NCI-H1417 (cell line): ENCODE measurements around the gene HOATZ.

ENCODE experiments used
- DNase-seq, 3 experiments: peaks; one replicate each; lab custom pipeline; 2025; lab: John Stamatoyannopoulos, UW

The HOATZ gene

GRCh38 chr11:111549196-111549868, 34.8 kb downstream of the HOATZ start:
- DNase-seq: peak in 1 of 3 experiments; percentile 25

- no peak for DNase-seq
These were observed 35.3 kb downstream of the HOATZ start for GRCh38 chr11:111549869-111550203.

- DNase-seq: no peak
These were observed 35.7 kb downstream of the HOATZ start for GRCh38 chr11:111550258-111550657.

- no peak for DNase-seq
These were observed 40.0 kb downstream of the HOATZ start for GRCh38 chr11:111554532-111554931.

GRCh38 chr11:111555255-111555654, 40.7 kb downstream of the HOATZ start:
- no peak for DNase-seq

- no peak for DNase-seq
These were observed 43.0 kb downstream of the HOATZ start for GRCh38 chr11:111557425-111558111.

GRCh38 chr11:111559800-111560464, 45.4 kb downstream of the HOATZ start:
- DNase-seq: no peak

GRCh38 chr11:111560800-111561199, 46.2 kb downstream of the HOATZ start:
- no peak for DNase-seq

GRCh38 chr11:111561306-111561705, 46.7 kb downstream of the HOATZ start:
- no peak for DNase-seq

- no peak for DNase-seq
These were observed 47.3 kb downstream of the HOATZ start for GRCh38 chr11:111561791-111562325.

- no peak for DNase-seq
These were observed 48.3 kb downstream of the HOATZ start for GRCh38 chr11:111562692-111563389.

GRCh38 chr11:111565114-111565720, 50.6 kb downstream of the HOATZ start:
- peak; percentile 68 to 86 (median 76) for DNase-seq

GRCh38 chr11:111566324-111566723, 51.7 kb downstream of the HOATZ start:
- peak in 2 of 3 experiments; percentile 28 to 55 for DNase-seq

- DNase-seq: no peak
These were observed 54.9 kb downstream of the HOATZ start for GRCh38 chr11:111569476-111569875.

GRCh38 chr11:111570796-111571195, 56.2 kb downstream of the HOATZ start:
- no peak for DNase-seq

GRCh38 chr11:111571829-111572501, 57.4 kb downstream of the HOATZ start:
- no peak for DNase-seq

GRCh38 chr11:111572581-111572980, 58.0 kb downstream of the HOATZ start:
- DNase-seq: no peak

GRCh38 chr11:111573821-111574249, 59.3 kb downstream of the HOATZ start:
- DNase-seq: peak in 1 of 3 experiments; percentile 43

GRCh38 chr11:111574373-111575225, 60.0 kb downstream of the HOATZ start:
- peak in 2 of 3 experiments; percentile 54 to 65 for DNase-seq

- DNase-seq: no peak
These were observed 61.2 kb downstream of the HOATZ start for GRCh38 chr11:111575740-111576139.
